ENCODE data around the gene PTPN13.

PTPN13 gene

GRCh38 chr4:86587381-86588140 is 6.6 kb upstream of the PTPN13 start:
- DNase-seq: no peak

- peak; percentile 47 for DNase-seq
These were observed 1.4 kb upstream of the PTPN13 start for GRCh38 chr4:86592553-86593249.

- peak; percentile 56 for DNase-seq
These were observed 677 bp downstream of the PTPN13 start for GRCh38 chr4:86594559-86595425.

GRCh38 chr4:86595426-86595805 is 1.3 kb downstream of the PTPN13 start:
- peak; percentile 29 for DNase-seq

GRCh38 chr4:86596807-86597206 is 2.7 kb downstream of the PTPN13 start:
- no peak for DNase-seq

GRCh38 chr4:86600007-86600653 is 6.0 kb downstream of the PTPN13 start:
- DNase-seq: no peak

GRCh38 chr4:86603311-86603885 is 9.3 kb downstream of the PTPN13 start:
- DNase-seq: no peak

GRCh38 chr4:86606809-86607208 is 12.7 kb downstream of the PTPN13 start:
- DNase-seq: no peak

GRCh38 chr4:86608757-86609375 is 14.8 kb downstream of the PTPN13 start:
- DNase-seq: no peak

- no peak for DNase-seq
These were observed 17.6 kb downstream of the PTPN13 start for GRCh38 chr4:86611757-86612156.

GRCh38 chr4:86613734-86614133 is 19.6 kb downstream of the PTPN13 start:
- DNase-seq: no peak

- no peak for DNase-seq
These were observed 20.8 kb downstream of the PTPN13 start for GRCh38 chr4:86614865-86615264.

GRCh38 chr4:86615501-86615900 is 21.4 kb downstream of the PTPN13 start:
- DNase-seq: no peak

GRCh38 chr4:86619656-86620055 is 25.5 kb downstream of the PTPN13 start:
- no peak for DNase-seq

GRCh38 chr4:86621435-86621834 is 27.3 kb downstream of the PTPN13 start:
- no peak for DNase-seq

GRCh38 chr4:86626066-86626465 is 32.0 kb downstream of the PTPN13 start:
- no peak for DNase-seq

GRCh38 chr4:86627462-86628135 is 33.5 kb downstream of the PTPN13 start:
- DNase-seq: no peak

GRCh38 chr4:86630629-86631028 is 36.5 kb downstream of the PTPN13 start:
- DNase-seq: no peak

- no peak for DNase-seq
These were observed 37.1 kb downstream of the PTPN13 start for GRCh38 chr4:86631166-86631565.

GRCh38 chr4:86633854-86634253 is 39.7 kb downstream of the PTPN13 start:
- no peak for DNase-seq

- no peak for DNase-seq
These were observed 46.4 kb downstream of the PTPN13 start for GRCh38 chr4:86640469-86640868.

All from NCI-H1105 treated with DMSO at 0.1 percent for 48 hours (cell line).